GM18861 (cell line): ENCODE data around the gene PURA.

Experiments
- ATAC-seq: cut with Tn5 transposase; IDR thresholded peaks from one replicate; pipeline ENCODE4 v1.9.1; 2021; ENCODE audit not compliant: unreplicated experiment

Gene PURA

GRCh38 chr5:140109759-140110645, 3.9 kb upstream of the PURA start:
- no peak for ATAC-seq

- ATAC-seq, result no peak
Measured at GRCh38 chr5:140110646-140110957, 3.3 kb upstream of the PURA start.

- ATAC-seq, result no peak
Measured at GRCh38 chr5:140111011-140111858, 2.7 kb upstream of the PURA start.

DNA sequence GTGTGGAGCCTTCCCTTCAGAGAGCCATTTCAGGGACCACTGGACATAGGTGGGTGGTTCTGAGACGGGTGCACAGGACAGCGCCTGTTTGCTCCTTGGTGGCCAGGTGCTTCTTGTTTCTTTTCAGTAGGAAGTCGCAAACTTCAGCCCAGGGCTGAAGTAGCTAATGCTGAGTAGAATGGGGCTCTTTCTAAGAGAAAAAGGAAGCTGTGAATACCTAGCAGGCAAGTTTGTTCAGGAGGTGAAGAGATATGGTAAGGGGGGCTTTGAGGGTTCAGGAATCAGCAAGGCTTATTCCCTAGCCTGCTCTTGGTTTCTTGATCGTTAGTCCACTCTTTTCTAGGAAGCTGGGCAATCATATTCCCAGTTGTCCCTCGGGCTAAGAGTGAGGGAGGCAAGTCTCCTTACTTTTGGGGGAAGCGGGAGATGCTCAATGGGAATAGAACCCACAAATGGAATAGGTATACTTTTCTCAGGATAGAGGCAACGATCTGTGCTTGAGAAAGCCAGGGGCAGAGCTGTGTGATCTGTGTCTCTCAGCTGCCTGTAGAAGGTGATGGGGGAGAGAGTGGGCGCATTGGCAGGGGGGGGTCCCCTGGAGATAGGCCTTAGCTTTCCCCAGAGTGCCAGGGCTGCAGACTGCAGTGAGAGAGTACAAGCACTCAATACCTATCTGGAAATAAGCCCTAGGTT, 1.9 kb upstream of the PURA start:
- no peak for ATAC-seq

- no peak for ATAC-seq
Measured at GRCh38 chr5:140112685-140113179, 1.2 kb upstream of the PURA start.

GRCh38 chr5:140113180-140113698, 670 bp upstream of the PURA start:
- ATAC-seq, result no peak

- ATAC-seq, result peak; percentile 26
Measured at GRCh38 chr5:140114341-140115185, 654 bp downstream of the PURA start.

DNA sequence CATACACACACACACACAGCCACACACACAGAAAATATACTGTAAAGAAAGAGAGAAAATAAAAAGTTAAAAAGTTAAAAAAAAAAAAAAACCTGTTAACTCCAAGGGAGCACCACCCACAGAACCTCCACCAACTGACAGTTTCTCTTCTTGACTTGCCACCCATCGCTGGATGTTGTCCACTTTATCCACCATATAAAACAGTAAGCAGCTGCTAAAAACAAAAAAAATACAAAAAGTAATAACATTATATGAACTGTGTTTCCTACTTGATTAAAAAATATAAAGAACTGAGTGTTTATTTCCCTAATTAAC, 1.2 kb downstream of the PURA start:
- no peak for ATAC-seq

GRCh38 chr5:140116716-140117115, 2.8 kb downstream of the PURA start:
- ATAC-seq, result no peak

DNA sequence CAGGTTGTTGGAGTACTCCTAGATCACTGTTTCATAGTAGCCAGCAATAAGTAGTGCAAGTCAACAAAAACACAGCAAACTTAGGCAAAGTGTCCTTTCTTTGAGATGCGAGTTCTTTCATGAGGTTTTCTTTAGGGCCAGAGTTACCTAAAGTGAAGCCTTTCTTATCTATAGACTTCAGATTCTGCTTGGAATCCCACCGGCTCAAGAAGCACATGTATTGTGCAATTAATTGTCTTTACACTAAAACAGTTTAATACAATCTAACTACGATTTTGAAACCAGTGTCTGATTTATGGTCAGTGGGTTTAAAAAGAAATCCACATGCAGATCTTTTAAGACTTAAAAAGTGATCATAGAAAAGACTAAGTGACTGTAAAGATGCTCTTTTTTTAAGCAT, 3.6 kb downstream of the PURA start:
- no peak for ATAC-seq

DNA sequence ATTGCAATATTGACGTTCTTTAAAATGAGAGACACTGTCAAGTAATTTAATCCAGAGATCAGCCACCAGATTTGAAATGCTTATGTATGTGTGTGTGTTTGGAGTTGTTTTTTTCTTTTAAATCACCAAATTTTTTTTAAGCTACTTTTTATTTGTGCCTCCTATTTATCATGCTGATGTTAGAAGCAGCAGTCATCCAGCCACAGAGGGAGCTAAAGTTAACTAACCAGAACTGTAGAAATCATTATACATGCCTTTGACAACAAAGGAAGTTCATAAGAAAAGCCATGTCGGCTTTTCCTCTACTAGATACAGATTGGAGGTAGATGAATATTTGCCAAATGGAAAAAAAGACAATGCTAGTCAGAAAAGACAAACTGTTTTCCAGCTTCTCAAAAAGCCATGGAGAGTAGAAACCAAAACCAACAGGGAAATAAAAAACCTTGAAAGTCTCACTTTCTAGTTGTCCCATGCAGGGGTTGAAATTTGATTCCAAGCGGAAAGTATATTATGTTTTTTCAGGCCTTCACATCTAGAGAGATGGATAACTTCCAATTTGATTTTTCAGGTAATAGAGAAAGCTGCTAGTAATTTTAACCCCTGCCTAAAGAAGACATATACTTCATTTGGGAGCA, 4.5 kb downstream of the PURA start:
- ATAC-seq, result no peak

- ATAC-seq, result no peak
Measured at GRCh38 chr5:140125637-140126036, 11.7 kb downstream of the PURA start, which contains the start of gene IGIP. IGIP (plus strand) TSS chr5:140125937; CDS start chr5:140128477, 2,540 bp downstream.

DNA sequence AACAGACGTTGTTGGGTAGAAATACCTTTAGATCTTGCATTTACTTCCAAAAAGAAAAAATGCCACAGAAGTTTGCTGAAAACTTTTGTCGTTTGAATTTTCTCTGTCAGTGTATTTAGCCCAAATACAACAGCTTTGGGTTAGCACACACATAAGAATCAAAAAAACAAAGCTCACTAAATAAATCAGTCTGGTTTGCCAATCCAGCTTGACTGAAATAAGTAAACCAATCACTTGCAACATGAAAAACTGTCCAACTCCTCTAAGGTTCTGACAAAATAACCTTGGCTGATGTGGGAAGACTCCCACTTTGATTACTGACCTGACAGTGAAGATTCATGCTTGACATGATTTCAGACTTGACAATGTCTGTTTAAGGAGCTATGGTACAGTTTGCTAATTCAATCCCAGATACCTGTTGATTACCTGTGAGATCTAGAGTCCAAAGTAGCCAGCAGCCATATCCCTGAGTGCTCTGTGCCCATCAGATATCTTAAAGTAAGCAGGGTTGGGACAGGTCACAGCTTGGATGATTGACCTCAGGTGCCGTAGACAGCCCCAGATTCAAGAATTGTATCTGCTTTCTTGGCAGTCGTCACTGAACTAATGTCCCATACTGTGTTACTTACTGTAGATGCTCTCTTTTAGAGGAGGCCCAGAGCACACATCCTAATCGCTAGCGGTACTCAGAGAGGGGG, 12.6 kb downstream of the PURA start:
- no peak for ATAC-seq

DNA sequence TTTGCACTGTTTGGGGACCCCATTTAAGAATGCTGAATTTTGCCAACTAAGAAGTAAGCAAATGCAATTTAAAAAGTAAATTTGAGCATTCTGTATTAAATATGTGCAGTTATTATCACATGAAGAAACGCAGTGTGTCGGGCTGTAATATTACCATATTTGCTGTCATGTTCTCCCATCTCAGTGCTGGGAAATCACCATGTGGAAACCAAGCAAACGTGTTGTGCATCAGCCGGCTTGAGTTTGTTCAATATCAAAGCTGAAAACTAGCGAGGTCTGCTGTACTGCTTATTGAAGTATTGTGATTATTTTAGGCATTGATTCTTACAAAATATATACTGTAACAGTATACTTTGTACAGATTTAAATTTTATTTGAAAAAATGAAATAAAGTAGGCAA, 14.5 kb downstream of the PURA start:
- no peak for ATAC-seq

DNA sequence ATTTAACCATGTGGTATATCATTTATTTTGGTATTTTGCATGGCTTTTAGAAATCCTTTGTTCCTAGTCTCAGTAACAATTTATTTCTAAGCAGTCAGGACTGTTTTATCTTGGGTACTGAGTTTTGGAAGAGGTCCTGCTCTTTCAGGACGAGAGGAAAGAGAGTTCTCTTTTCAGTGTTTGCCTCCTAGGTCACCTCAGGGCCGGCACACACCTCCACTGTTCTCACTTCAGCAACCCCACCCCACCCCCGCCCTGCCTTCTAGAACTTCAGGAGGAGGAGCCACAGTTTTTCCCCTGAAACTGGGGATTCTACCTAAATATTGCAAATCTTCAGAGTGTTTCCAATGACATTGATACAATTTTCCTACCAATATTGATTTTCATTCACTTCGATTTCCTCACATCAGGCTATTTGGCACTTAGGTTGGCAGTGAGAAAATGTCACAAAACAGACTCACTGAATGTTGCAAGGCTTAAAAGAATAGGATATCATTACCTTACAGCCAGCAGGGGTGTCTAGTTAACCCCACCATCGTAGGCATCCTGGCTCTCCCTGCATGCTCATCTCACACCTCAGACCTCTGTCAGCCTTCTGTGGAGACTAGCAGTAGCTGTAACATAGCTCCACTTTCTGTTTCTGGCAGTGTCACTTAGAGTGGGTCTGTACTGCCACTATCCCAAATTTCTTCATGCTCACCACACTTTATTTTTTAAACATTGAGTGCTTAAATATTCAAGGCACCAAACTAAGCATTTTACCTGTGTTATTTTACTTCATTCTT, 17.2 kb downstream of the PURA start:
- ATAC-seq, result no peak

- ATAC-seq, result no peak
Measured at GRCh38 chr5:140131967-140132409, 18.1 kb downstream of the PURA start.

- no peak for ATAC-seq
Measured at GRCh38 chr5:140133514-140134167, 19.7 kb downstream of the PURA start.
